CD4-positive, CD25-positive, alpha-beta regulatory T cell (primary cell): ENCODE results near the gene SEMA4C. TPM values are rescaled to one million over a fixed set of nuclear protein-coding genes. Genes with fewer than 3 reads are reported as not detected.
"Not testable (repeated sequence)": the region's sequence is repeated elsewhere in the genome, so short reads cannot be mapped to it uniquely, and the experiment has no call there.

ENCODE experiments used
- ATAC-seq, 2 donors: fragments of 150-1000 bp; cut with Tn5 transposase; one replicate each; pipeline ENCODE4 v1.10.0; 2021; ENCODE audit warnings: low read depth in 2 of 2, moderate number of reproducible peaks in 2 of 2, moderate library complexity in 1 of 2
- DNase-seq, 3 donors: peaks; one replicate each; pipeline versions ENCODE4 v3.0.0 to v3.0.0-alpha.2; 2012 to 2022; ENCODE audit warnings: mixed read lengths in 1 of 3
- H3K27ac ChIP-seq: one replicate; pipeline ENCODE4 v1.7.0; 2013; ENCODE audit warnings: mild to moderate bottlenecking, low read length; ENCODE audit not compliant: insufficient read depth, poor library complexity, severe bottlenecking
- H3K27me3 ChIP-seq: one replicate; pipeline ENCODE4 v1.7.0; 2013; ENCODE audit warnings: low read length; ENCODE audit not compliant: control insufficient read depth, insufficient read depth
- H3K36me3 ChIP-seq: one replicate; pipeline ENCODE4 v1.7.0; 2013; ENCODE audit warnings: mild to moderate bottlenecking, low read length, moderate library complexity; ENCODE audit not compliant: control insufficient read depth, insufficient read depth
- H3K4me1 ChIP-seq: 2 replicates; pipeline ENCODE4 v1.7.0; 2013; ENCODE audit warnings: mild to moderate bottlenecking, low read length; ENCODE audit not compliant: insufficient read depth, control insufficient read depth, poor library complexity, severe bottlenecking
- H3K4me3 ChIP-seq: one replicate; pipeline ENCODE4 v1.7.0; 2013; ENCODE audit warnings: low read depth, mild to moderate bottlenecking, low read length, moderate library complexity
- H3K9me3 ChIP-seq, 2 experiments: 1 replicate in 1 of 2; 2 replicates in 1 of 2; pipeline ENCODE4 v1.7.0; 2013; ENCODE audit warnings: low read length in 2 of 2, mild to moderate bottlenecking in 1 of 2, moderate library complexity in 1 of 2; ENCODE audit not compliant: control insufficient read depth in 2 of 2
- H3K27ac Mint-ChIP-seq, 3 donors: one replicate each; pipeline ENCODE4 v1.8.0; 2020 to 2022; ENCODE audit warnings: mild to moderate bottlenecking in 3 of 3, mixed read lengths in 3 of 3, moderate library complexity in 2 of 3
- H3K27me3 Mint-ChIP-seq: one replicate; pipeline ENCODE4 v1.8.0; 2022; ENCODE audit warnings: mild to moderate bottlenecking, mixed read lengths
- H3K36me3 Mint-ChIP-seq: one replicate; pipeline ENCODE4 v1.8.0; 2020; ENCODE audit warnings: mixed read lengths
- H3K4me1 Mint-ChIP-seq, 4 donors: one replicate each; pipeline ENCODE4 v1.8.0; 2020 to 2022; ENCODE audit warnings: mixed read lengths in 4 of 4, mild to moderate bottlenecking in 1 of 4
- H3K4me3 Mint-ChIP-seq, 4 donors: one replicate each; pipeline ENCODE4 v1.8.0; 2020 to 2022; ENCODE audit warnings: mild to moderate bottlenecking in 4 of 4, mixed read lengths in 4 of 4, moderate library complexity in 3 of 4
- H3K9me3 Mint-ChIP-seq, 7 donors: one replicate each; pipeline ENCODE4 v1.8.0; 2020 to 2022; ENCODE audit warnings: mixed read lengths in 7 of 7, mild to moderate bottlenecking in 3 of 7, moderate library complexity in 2 of 7
- polyA plus RNA-seq, 4 donors: library from polyadenylated mRNA; unstranded; fragments of 300-500 nt; fragmentation: Illumina TruSeq; gene quantifications; one replicate each; pipeline ENCODE4 v1.2.3, GENCODE V29; 2021
- total RNA-seq: library from RNA; stranded (reverse); gene quantifications from one replicate; pipeline ENCODE4 v1.2.3, GENCODE V29; 2022

The SEMA4C gene
- total and polyA plus RNA-seq, 5 donors from 2014 or later: 1.3 to 23.3 (median 2.7) TPM

- no peak for ATAC-seq
- peaks cover 15% of the 10 kb centered on the region for H3K27me3 Mint-ChIP-seq
- no peak overlapping the region for H3K4me3 Mint-ChIP-seq
- H3K27ac ChIP-seq: no peak overlapping the region
- H3K4me3 ChIP-seq: no peak overlapping the region
- H3K36me3 Mint-ChIP-seq: peaks cover 8% of the 10 kb centered on the region
- peaks cover 0 to 1% (median 0%) of the 10 kb centered on the region in 7 donors for H3K9me3 Mint-ChIP-seq
- H3K9me3 ChIP-seq: no peaks in the 10 kb centered on the region
- peaks cover 28% of the 10 kb centered on the region for H3K4me1 ChIP-seq
- H3K36me3 ChIP-seq: peaks cover 23% of the 10 kb centered on the region
- peaks cover 0 to 40% (median 17%) of the 10 kb centered on the region in 4 donors for H3K4me1 Mint-ChIP-seq
- DNase-seq: no peak
- no peaks in the 10 kb centered on the region for H3K27me3 ChIP-seq
- H3K27ac Mint-ChIP-seq: no peak overlapping the region
These were observed 5.4 kb downstream of the SEMA4C start for GRCh38 chr2:96864343-96865091.

GRCh38 chr2:96863575-96864342, 6.1 kb downstream of the SEMA4C start:
- peaks cover 23% of the 10 kb centered on the region for H3K36me3 ChIP-seq
- Mint-ChIP-seq H3K27ac (peak overlapping the region in 1 of 3 donors; percentile 39), H3K4me3 (peak overlapping the region in 1 of 4 donors; percentile 27)

GRCh38 chr2:96863056-96863455, 6.8 kb downstream of the SEMA4C start:
- H3K36me3 Mint-ChIP-seq, H3K27ac ChIP-seq, DNase-seq, H3K4me3 ChIP-seq, H3K9me3 ChIP-seq, H3K9me3 Mint-ChIP-seq, H3K27me3 ChIP-seq, ATAC-seq: not testable (repeated sequence)
- H3K27ac Mint-ChIP-seq: peak overlapping the region in 2 of 3 donors; percentile 36 to 39
- H3K27me3 Mint-ChIP-seq: peaks cover 12% of the 10 kb centered on the region
- Histone ChIP-seq H3K4me1 (peaks cover 29% of the 10 kb centered on the region), H3K36me3 (peaks cover 23% of the 10 kb centered on the region)
- H3K4me1 Mint-ChIP-seq: peaks cover 0 to 46% (median 19%) of the 10 kb centered on the region in 4 donors
- H3K4me3 Mint-ChIP-seq: peak overlapping the region in 1 of 4 donors; percentile 27

More at GRCh38 chr2:96863575-96864342, 6.1 kb downstream of the SEMA4C start:
- DNase-seq (no peak), ATAC-seq (no peak)
- Histone ChIP-seq H3K4me1 (peaks cover 31% of the 10 kb centered on the region), H3K27me3 (no peaks in the 10 kb centered on the region), H3K9me3 (no peaks in the 10 kb centered on the region), H3K27ac (no peak overlapping the region), H3K4me3 (no peak overlapping the region)
- H3K4me1 Mint-ChIP-seq: peaks cover 0 to 47% (median 19%) of the 10 kb centered on the region in 4 donors
- peaks cover 15% of the 10 kb centered on the region for H3K27me3 Mint-ChIP-seq
- H3K36me3 Mint-ChIP-seq: peaks cover 8% of the 10 kb centered on the region
- H3K9me3 Mint-ChIP-seq: peaks cover 0 to 1% (median 0%) of the 10 kb centered on the region in 7 donors

- Histone ChIP-seq H3K4me1 (peaks cover 35% of the 10 kb centered on the region), H3K27ac (no peak overlapping the region), H3K9me3 (no peaks in the 10 kb centered on the region), H3K36me3 (peaks cover 23% of the 10 kb centered on the region), H3K4me3 (no peak overlapping the region), H3K27me3 (no peaks in the 10 kb centered on the region)
- ATAC-seq (no peak), DNase-seq (no peak)
- Mint-ChIP-seq H3K9me3 (peaks cover 0 to 1% (median 0%) of the 10 kb centered on the region in 7 donors), H3K27ac (no peak overlapping the region), H3K4me3 (peak overlapping the region in 1 of 4 donors; percentile 59), H3K36me3 (peaks cover 8% of the 10 kb centered on the region), H3K27me3 (no peaks in the 10 kb centered on the region), H3K4me1 (peaks cover 11 to 42% (median 20%) of the 10 kb centered on the region in 4 donors)
These were observed 8.8 kb downstream of the SEMA4C start for GRCh38 chr2:96861074-96861473.

GRCh38 chr2:96860065-96861029, 9.5 kb downstream of the SEMA4C start:
- no peak overlapping the region for H3K4me3 ChIP-seq
- H3K4me3 Mint-ChIP-seq: peak overlapping the region; percentile 46 to 99 (median 70)
- peaks cover 0 to 1% (median 0%) of the 10 kb centered on the region in 7 donors for H3K9me3 Mint-ChIP-seq
- H3K27ac ChIP-seq: no peak overlapping the region
- no peaks in the 10 kb centered on the region for H3K9me3 ChIP-seq
- H3K4me1 Mint-ChIP-seq: peaks cover 11 to 43% (median 21%) of the 10 kb centered on the region in 4 donors
- peaks cover 8% of the 10 kb centered on the region for H3K36me3 Mint-ChIP-seq
- H3K36me3 ChIP-seq: peaks cover 23% of the 10 kb centered on the region
- DNase-seq (peak in 1 of 3 donors; percentile 40), ATAC-seq (no peak)
- H3K27me3 ChIP-seq: no peaks in the 10 kb centered on the region
- peak overlapping the region; percentile 37 to 86 (median 80) for H3K27ac Mint-ChIP-seq
- H3K4me1 ChIP-seq: peaks cover 37% of the 10 kb centered on the region
- H3K27me3 Mint-ChIP-seq: no peaks in the 10 kb centered on the region

GRCh38 chr2:96859681-96860064, 10.2 kb downstream of the SEMA4C start:
- DNase-seq (no peak), ATAC-seq (no peak)
- H3K9me3 ChIP-seq: no peaks in the 10 kb centered on the region
- H3K36me3 ChIP-seq: peaks cover 19% of the 10 kb centered on the region
- Mint-ChIP-seq H3K9me3 (peaks cover 0 to 1% (median 0%) of the 10 kb centered on the region in 7 donors), H3K27me3 (no peaks in the 10 kb centered on the region), H3K36me3 (peaks cover 8% of the 10 kb centered on the region), H3K4me1 (peaks cover 15 to 48% (median 26%) of the 10 kb centered on the region in 4 donors), H3K27ac (peak overlapping the region in 2 of 3 donors; percentile 75 to 86), H3K4me3 (peak overlapping the region in 3 of 4 donors; percentile 89 to 99 (median 93))
- no peaks in the 10 kb centered on the region for H3K27me3 ChIP-seq
- H3K4me3 ChIP-seq: no peak overlapping the region
- H3K4me1 ChIP-seq: peaks cover 37% of the 10 kb centered on the region
- H3K27ac ChIP-seq: no peak overlapping the region
